ENCODE results near the gene CGNL1.
A peak's percentile ranks its signal among the peaks of the same experiment; 100 is the strongest.

The CGNL1 gene

GRCh38 chr15:57354436-57355123, 21.7 kb upstream of the CGNL1 start:
- DNase-seq, result no peak

- DNase-seq, result peak in 1 of 2 experiments; percentile 16
Measured at GRCh38 chr15:57355259-57355658, 21.0 kb upstream of the CGNL1 start.

- DNase-seq, result no peak
Measured at GRCh38 chr15:57356178-57356577, 20.1 kb upstream of the CGNL1 start.

- no peak for DNase-seq
Measured at GRCh38 chr15:57356636-57357035, 19.7 kb upstream of the CGNL1 start.

GRCh38 chr15:57357799-57358198, 18.5 kb upstream of the CGNL1 start:
- DNase-seq, result no peak

GRCh38 chr15:57358571-57358970, 17.7 kb upstream of the CGNL1 start:
- no peak for DNase-seq

GRCh38 chr15:57363661-57364060, 12.6 kb upstream of the CGNL1 start:
- peak; percentile 56 to 68 for DNase-seq

- peak in 1 of 2 experiments; percentile 25 for DNase-seq
Measured at GRCh38 chr15:57364282-57365007, 11.9 kb upstream of the CGNL1 start.

- no peak for DNase-seq
Measured at GRCh38 chr15:57367556-57367955, 8.7 kb upstream of the CGNL1 start.

GRCh38 chr15:57370929-57371328, 5.4 kb upstream of the CGNL1 start:
- DNase-seq, result no peak

GRCh38 chr15:57373251-57373881, 2.9 kb upstream of the CGNL1 start:
- DNase-seq, result no peak

GRCh38 chr15:57373882-57374276, 2.4 kb upstream of the CGNL1 start:
- no peak for DNase-seq

- DNase-seq, result peak in 1 of 2 experiments; percentile 54
Measured at GRCh38 chr15:57376696-57377477, 582 bp downstream of the CGNL1 start.

- peak; percentile 15 to 54 for DNase-seq
Measured at GRCh38 chr15:57377478-57377847, 1.2 kb downstream of the CGNL1 start.

GRCh38 chr15:57379487-57379886, 3.2 kb downstream of the CGNL1 start:
- no peak for DNase-seq

- no peak for DNase-seq
Measured at GRCh38 chr15:57380854-57381253, 4.5 kb downstream of the CGNL1 start.

GRCh38 chr15:57382215-57382614, 5.9 kb downstream of the CGNL1 start:
- peak; percentile 81 to 86 for DNase-seq

GRCh38 chr15:57382969-57383368, 6.7 kb downstream of the CGNL1 start:
- no peak for DNase-seq

- DNase-seq, result no peak
Measured at GRCh38 chr15:57384024-57384423, 7.7 kb downstream of the CGNL1 start.

GRCh38 chr15:57384816-57385215, 8.5 kb downstream of the CGNL1 start:
- no peak for DNase-seq

- no peak for DNase-seq
Measured at GRCh38 chr15:57385923-57386390, 9.7 kb downstream of the CGNL1 start.

- DNase-seq, result no peak
Measured at GRCh38 chr15:57386976-57387375, 10.7 kb downstream of the CGNL1 start.

- no peak for DNase-seq
Measured at GRCh38 chr15:57387564-57388076, 11.3 kb downstream of the CGNL1 start.

Data from NCI-H526 (cell line).